ENCODE results near the gene CIDEB.

CIDEB gene

GRCh38 chr14:24266344-24267244 lies 41.2 kb downstream of the CIDEB start:
- DNase-seq = no peak

- no peak for DNase-seq
These were observed 43.5 kb downstream of the CIDEB start for GRCh38 chr14:24264298-24264697.

GRCh38 chr14:24263848-24264247 lies 43.9 kb downstream of the CIDEB start:
- DNase-seq = no peak

- DNase-seq = no peak
These were observed 44.7 kb downstream of the CIDEB start, which contains the start of gene TGM1 for GRCh38 chr14:24262821-24263733. Gene TGM1 (minus strand): TSS chr14:24263177. CDS start chr14:24262352, 825 bp downstream.

GRCh38 chr14:24261969-24262327 lies 45.8 kb downstream of the CIDEB start:
- DNase-seq = no peak

GRCh38 chr14:24261256-24261968 lies 46.4 kb downstream of the CIDEB start:
- DNase-seq = no peak

- no peak for DNase-seq
These were observed 47.0 kb downstream of the CIDEB start for GRCh38 chr14:24260780-24261157.

GRCh38 chr14:24260026-24260779 lies 47.6 kb downstream of the CIDEB start:
- no peak for DNase-seq

- no peak for DNase-seq
These were observed 48.3 kb downstream of the CIDEB start for GRCh38 chr14:24259282-24260025.

- DNase-seq = no peak
These were observed 49.1 kb downstream of the CIDEB start for GRCh38 chr14:24258548-24259265.

- DNase-seq = no peak
These were observed 49.7 kb downstream of the CIDEB start for GRCh38 chr14:24258119-24258518.

GRCh38 chr14:24256960-24257359 lies 50.8 kb downstream of the CIDEB start:
- DNase-seq = no peak

- no peak for DNase-seq
These were observed 51.7 kb downstream of the CIDEB start for GRCh38 chr14:24255931-24256711.

- no peak for DNase-seq
These were observed 52.3 kb downstream of the CIDEB start for GRCh38 chr14:24255438-24255837.
